Tibial nerve (tissue), 4 donors: ENCODE results near the gene FAM78B.

Experiments
- EP300 ChIP-seq, 2 donors: sonication (generic); formaldehyde crosslinking; IDR thresholded peaks; one replicate each; pipeline ENCODE4 v1.6.1; 2017; ENCODE audit warnings: antibody characterized with exemption in 2 of 2, mild to moderate bottlenecking in 1 of 2
- POLR2A ChIP-seq, 2 donors: fragments of 450-650 bp; IDR thresholded peaks; one replicate each; pipeline ENCODE4 v1.6.1; 2017; ENCODE audit warnings: antibody characterized with exemption in 2 of 2, mild to moderate bottlenecking in 2 of 2, moderate library complexity in 2 of 2
- TF ChIP-seq, protein P1 (sequence below), 5 experiments: fragments of 200-600 bp in 3 of 5; fragments of 450-650 bp in 2 of 5; sonication (generic) in 3 of 5; IDR thresholded peaks; one replicate each; pipeline ENCODE4 v1.5.1; 2016 to 2019; ENCODE audit warnings: antibody characterized with exemption in 5 of 5, mild to moderate bottlenecking in 3 of 5, moderate library complexity in 2 of 5

DNA sequence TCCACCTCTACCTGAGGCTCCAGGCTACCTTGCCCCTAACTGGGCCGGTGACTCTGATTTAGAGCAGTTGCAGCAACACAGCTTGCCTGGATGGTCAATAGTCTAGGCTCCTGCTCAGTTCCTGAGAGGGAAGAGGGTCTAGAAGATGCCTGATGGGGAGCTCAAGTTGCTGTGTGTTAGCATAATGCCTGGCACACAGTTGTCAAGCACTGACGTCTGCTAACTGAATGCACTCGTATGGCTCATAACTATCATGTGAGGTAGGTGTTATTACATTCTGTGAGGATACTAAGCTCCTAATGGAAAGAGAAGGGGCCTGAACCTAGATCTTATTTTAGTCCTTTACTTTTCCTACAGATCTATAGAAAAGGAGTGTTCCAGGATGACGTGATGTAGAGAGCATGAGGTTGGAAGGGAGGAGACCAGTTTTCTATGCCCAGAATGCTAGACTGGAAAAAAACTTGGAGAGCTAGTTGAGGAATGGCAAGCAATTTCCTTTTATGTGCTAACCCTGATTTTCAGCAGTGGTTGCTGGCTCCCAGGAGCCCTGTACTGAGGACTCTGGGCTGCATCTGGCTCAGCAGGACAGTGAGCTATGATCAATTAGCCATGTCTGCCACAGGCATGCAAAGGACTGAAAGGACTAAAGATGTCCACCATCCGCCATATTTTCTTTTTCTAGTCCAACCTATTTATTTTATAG lies 30.0 kb downstream of the FAM78B start:
- no peak for TF ChIP-seq EP300 (IDR thresholded peaks at IDR 0.05)
- TF ChIP-seq, protein P1, sequence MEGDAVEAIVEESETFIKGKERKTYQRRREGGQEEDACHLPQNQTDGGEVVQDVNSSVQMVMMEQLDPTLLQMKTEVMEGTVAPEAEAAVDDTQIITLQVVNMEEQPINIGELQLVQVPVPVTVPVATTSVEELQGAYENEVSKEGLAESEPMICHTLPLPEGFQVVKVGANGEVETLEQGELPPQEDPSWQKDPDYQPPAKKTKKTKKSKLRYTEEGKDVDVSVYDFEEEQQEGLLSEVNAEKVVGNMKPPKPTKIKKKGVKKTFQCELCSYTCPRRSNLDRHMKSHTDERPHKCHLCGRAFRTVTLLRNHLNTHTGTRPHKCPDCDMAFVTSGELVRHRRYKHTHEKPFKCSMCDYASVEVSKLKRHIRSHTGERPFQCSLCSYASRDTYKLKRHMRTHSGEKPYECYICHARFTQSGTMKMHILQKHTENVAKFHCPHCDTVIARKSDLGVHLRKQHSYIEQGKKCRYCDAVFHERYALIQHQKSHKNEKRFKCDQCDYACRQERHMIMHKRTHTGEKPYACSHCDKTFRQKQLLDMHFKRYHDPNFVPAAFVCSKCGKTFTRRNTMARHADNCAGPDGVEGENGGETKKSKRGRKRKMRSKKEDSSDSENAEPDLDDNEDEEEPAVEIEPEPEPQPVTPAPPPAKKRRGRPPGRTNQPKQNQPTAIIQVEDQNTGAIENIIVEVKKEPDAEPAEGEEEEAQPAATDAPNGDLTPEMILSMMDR (IDR thresholded peaks at IDR 0.05): no peak
- no peak for TF ChIP-seq POLR2A (IDR thresholded peaks at IDR 0.05)
